Measurements from ENCODE around the gene RAB24.
"Not testable (repeated sequence)": the region's sequence is repeated elsewhere in the genome, so short reads cannot be mapped to it uniquely, and the experiment has no call there.

The RAB24 gene

GRCh38 chr5:177346820-177347219 is 43.3 kb upstream of the RAB24 start:
- no peak overlapping the region for H3K27ac ChIP-seq (ENCODE audit: low read length)
- H3K27me3 ChIP-seq (ENCODE audit: insufficient read depth, low read length, poor library complexity), result no peaks in the 10 kb centered on the region
- peaks cover 87% of the 10 kb centered on the region for H3K79me2 ChIP-seq (ENCODE audit: insufficient read depth, low read length)
- H2AFZ ChIP-seq (ENCODE audit: low read depth, low read length), result no peak overlapping the region
- H3K9me3 ChIP-seq (ENCODE audit: insufficient read depth, low read length, severe bottlenecking), result no peaks in the 10 kb centered on the region
- no peak for ATAC-seq (ENCODE audit: insufficient read depth, low read depth)
- TF ChIP-seq CTCF (IDR thresholded peaks at IDR 0.05; ENCODE audit: borderline replicate concordance, extremely low read depth, low read length, poor library complexity, severe bottlenecking), result no peak
- no peak for TF ChIP-seq EZH2 (IDR thresholded peaks at IDR 0.05; ENCODE audit: borderline replicate concordance, low read depth, low read length, severe bottlenecking)
- H3K4me1 ChIP-seq (ENCODE audit: insufficient read depth, low read length), result peaks cover 38% of the 10 kb centered on the region
- no peak overlapping the region for H3K4me3 ChIP-seq (ENCODE audit: low read depth in 1 of 2, low read length in 2 of 2)
- DNase-seq, result no peak
- H3K9ac ChIP-seq (ENCODE audit: low read depth, low read length), result no peak overlapping the region
- peak overlapping the region; percentile 34; the same call in 1 of the 2 replicates for H3K4me2 ChIP-seq (ENCODE audit: insufficient read depth, low read length)
- H3K36me3 ChIP-seq (ENCODE audit: insufficient read depth, low read length), result peaks cover 54% of the 10 kb centered on the region
- H4K20me1 ChIP-seq (ENCODE audit: insufficient read depth, low read length), result peaks cover 19% of the 10 kb centered on the region

GRCh38 chr5:177344891-177345290 is 41.4 kb upstream of the RAB24 start:
- no peak overlapping the region for H3K4me2 ChIP-seq (ENCODE audit: insufficient read depth, low read length)
- ATAC-seq (ENCODE audit: insufficient read depth, low read depth), result no peak
- H3K27ac ChIP-seq (ENCODE audit: low read length), result no peak overlapping the region
- H3K36me3 ChIP-seq (ENCODE audit: insufficient read depth, low read length), result peaks cover 58% of the 10 kb centered on the region
- peaks cover 9% of the 10 kb centered on the region; the same call in 1 of the 2 replicates for H4K20me1 ChIP-seq (ENCODE audit: insufficient read depth, low read length)
- no peaks in the 10 kb centered on the region for H3K9me3 ChIP-seq (ENCODE audit: insufficient read depth, low read length, severe bottlenecking)
- peaks cover 27% of the 10 kb centered on the region for H3K4me1 ChIP-seq (ENCODE audit: insufficient read depth, low read length)
- H3K4me3 ChIP-seq (ENCODE audit: low read depth in 1 of 2, low read length in 2 of 2), result no peak overlapping the region
- H3K79me2 ChIP-seq (ENCODE audit: insufficient read depth, low read length), result peaks cover 84% of the 10 kb centered on the region
- no peak overlapping the region for H2AFZ ChIP-seq (ENCODE audit: low read depth, low read length)
- H3K9ac ChIP-seq (ENCODE audit: low read depth, low read length), result no peak overlapping the region
- DNase-seq, result no peak
- TF ChIP-seq EZH2 (IDR thresholded peaks at IDR 0.05; ENCODE audit: borderline replicate concordance, low read depth, low read length, severe bottlenecking), result no peak
- H3K27me3 ChIP-seq (ENCODE audit: insufficient read depth, low read length, poor library complexity), result no peaks in the 10 kb centered on the region

DNA sequence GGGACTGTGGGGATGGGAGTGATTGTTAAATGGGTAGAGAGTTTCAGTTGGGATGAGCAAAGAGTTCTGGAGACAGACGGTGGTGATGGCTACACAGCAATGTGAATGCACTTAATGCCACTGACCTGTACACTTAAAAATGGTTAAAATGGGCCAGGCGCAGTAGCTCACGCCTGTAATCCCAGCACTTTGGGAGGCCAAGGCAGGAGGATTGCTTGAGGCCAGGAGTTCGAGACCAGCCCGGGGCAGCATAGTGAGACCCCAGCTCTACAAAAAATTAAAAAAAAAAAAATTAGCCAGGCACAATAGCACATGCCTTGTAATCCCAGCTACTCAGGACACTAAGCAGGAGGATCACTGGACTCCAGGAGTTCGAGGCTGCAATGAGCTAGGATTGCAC is 40.3 kb upstream of the RAB24 start:
- TF ChIP-seq EZH2 (IDR thresholded peaks at IDR 0.05; ENCODE audit: borderline replicate concordance, low read depth, low read length, severe bottlenecking) (no peak), CTCF (IDR thresholded peaks at IDR 0.05; ENCODE audit: borderline replicate concordance, extremely low read depth, low read length, poor library complexity, severe bottlenecking) (no peak)
- Histone ChIP-seq H3K4me3 (ENCODE audit: low read depth in 1 of 2, low read length in 2 of 2) (no peak overlapping the region), H2AFZ (ENCODE audit: low read depth, low read length) (no peak overlapping the region), H4K20me1 (ENCODE audit: insufficient read depth, low read length) (peaks cover 15% of the 10 kb centered on the region; the same call in 1 of the 2 replicates), H3K9ac (ENCODE audit: low read depth, low read length) (no peak overlapping the region), H3K36me3 (ENCODE audit: insufficient read depth, low read length) (peaks cover 58% of the 10 kb centered on the region), H3K79me2 (ENCODE audit: insufficient read depth, low read length) (peaks cover 83% of the 10 kb centered on the region), H3K27ac (ENCODE audit: low read length) (no peak overlapping the region), H3K4me2 (ENCODE audit: insufficient read depth, low read length) (no peak overlapping the region), H3K27me3 (ENCODE audit: insufficient read depth, low read length, poor library complexity) (no peaks in the 10 kb centered on the region), H3K4me1 (ENCODE audit: insufficient read depth, low read length) (peaks cover 16% of the 10 kb centered on the region; the same call in 1 of the 2 replicates), H3K9me3 (ENCODE audit: insufficient read depth, low read length, severe bottlenecking) (no peaks in the 10 kb centered on the region)
- DNase-seq, result no peak
- ATAC-seq (ENCODE audit: insufficient read depth, low read depth), result no peak

GRCh38 chr5:177343000-177343399 is 39.5 kb upstream of the RAB24 start:
- not testable (repeated sequence) for H3K4me3 ChIP-seq (ENCODE audit: low read depth in 1 of 2, low read length in 2 of 2); ATAC-seq (ENCODE audit: insufficient read depth, low read depth); DNase-seq; H3K9ac ChIP-seq (ENCODE audit: low read depth, low read length); H2AFZ ChIP-seq (ENCODE audit: low read depth, low read length); H3K4me2 ChIP-seq (ENCODE audit: insufficient read depth, low read length); H3K27me3 ChIP-seq (ENCODE audit: insufficient read depth, low read length, poor library complexity); H3K9me3 ChIP-seq (ENCODE audit: insufficient read depth, low read length, severe bottlenecking); H3K27ac ChIP-seq (ENCODE audit: low read length)
- peaks cover 23% of the 10 kb centered on the region; the same call in 1 of the 2 replicates for H4K20me1 ChIP-seq (ENCODE audit: insufficient read depth, low read length)
- peaks cover 66% of the 10 kb centered on the region for H3K36me3 ChIP-seq (ENCODE audit: insufficient read depth, low read length)
- H3K79me2 ChIP-seq (ENCODE audit: insufficient read depth, low read length), result peaks cover 77% of the 10 kb centered on the region
- peaks cover 10% of the 10 kb centered on the region; the same call in 1 of the 2 replicates for H3K4me1 ChIP-seq (ENCODE audit: insufficient read depth, low read length)

Data from DND-41 (cell line).